ENCODE results near the gene GTPBP6.

Gene GTPBP6

GRCh38 chrX:318739-319578 is at the start of gene GTPBP6:
Gene GTPBP6, minus strand, starts transcription at chrX:318796. Its CDS starts 9 bp downstream, at chrX:318787.
- peak; percentile 87 for DNase-seq (ENCODE audit: low read depth)

- no peak for DNase-seq (ENCODE audit: low read depth)
These were observed 49.3 kb upstream of the GTPBP6 start for GRCh38 chrX:367866-368265.

GRCh38 chrX:367349-367748 is 48.8 kb upstream of the GTPBP6 start:
- no peak for DNase-seq (ENCODE audit: low read depth)

- no peak for DNase-seq (ENCODE audit: low read depth)
These were observed 45.2 kb upstream of the GTPBP6 start for GRCh38 chrX:363621-364375.

- no peak for DNase-seq (ENCODE audit: low read depth)
These were observed 44.5 kb upstream of the GTPBP6 start for GRCh38 chrX:362937-363620.

GRCh38 chrX:362351-362750 is 43.8 kb upstream of the GTPBP6 start:
- DNase-seq (ENCODE audit: low read depth), result no peak

GRCh38 chrX:361231-362145 is 42.9 kb upstream of the GTPBP6 start:
- DNase-seq (ENCODE audit: low read depth), result no peak

- DNase-seq (ENCODE audit: low read depth), result no peak
These were observed 42.0 kb upstream of the GTPBP6 start for GRCh38 chrX:360496-361150.

GRCh38 chrX:358651-359143 is 40.1 kb upstream of the GTPBP6 start:
- no peak for DNase-seq (ENCODE audit: low read depth)

GRCh38 chrX:357693-358471 is 39.3 kb upstream of the GTPBP6 start:
- DNase-seq (ENCODE audit: low read depth), result no peak

- DNase-seq (ENCODE audit: low read depth), result no peak
These were observed 38.6 kb upstream of the GTPBP6 start for GRCh38 chrX:357035-357692.

- DNase-seq (ENCODE audit: low read depth), result no peak
These were observed 37.9 kb upstream of the GTPBP6 start for GRCh38 chrX:356385-357034.

- DNase-seq (ENCODE audit: low read depth), result no peak
These were observed 36.9 kb upstream of the GTPBP6 start for GRCh38 chrX:355329-356050.

- DNase-seq (ENCODE audit: low read depth), result no peak
These were observed 35.3 kb upstream of the GTPBP6 start for GRCh38 chrX:353566-354535.

GRCh38 chrX:352582-353314 is 34.2 kb upstream of the GTPBP6 start:
- no peak for DNase-seq (ENCODE audit: low read depth)

- no peak for DNase-seq (ENCODE audit: low read depth)
These were observed 33.6 kb upstream of the GTPBP6 start for GRCh38 chrX:352181-352580.
